NCI-H2171 treated with DMSO at 0.1 percent for 48 hours (cell line): ENCODE results near the gene UBE2D3.
"Not testable (repeated sequence)": the region's sequence is repeated elsewhere in the genome, so short reads cannot be mapped to it uniquely, and the experiment has no call there.

Source experiments
- DNase-seq: peaks from one replicate; lab custom pipeline; 2025; lab: John Stamatoyannopoulos, UW

The UBE2D3 gene

DNA sequence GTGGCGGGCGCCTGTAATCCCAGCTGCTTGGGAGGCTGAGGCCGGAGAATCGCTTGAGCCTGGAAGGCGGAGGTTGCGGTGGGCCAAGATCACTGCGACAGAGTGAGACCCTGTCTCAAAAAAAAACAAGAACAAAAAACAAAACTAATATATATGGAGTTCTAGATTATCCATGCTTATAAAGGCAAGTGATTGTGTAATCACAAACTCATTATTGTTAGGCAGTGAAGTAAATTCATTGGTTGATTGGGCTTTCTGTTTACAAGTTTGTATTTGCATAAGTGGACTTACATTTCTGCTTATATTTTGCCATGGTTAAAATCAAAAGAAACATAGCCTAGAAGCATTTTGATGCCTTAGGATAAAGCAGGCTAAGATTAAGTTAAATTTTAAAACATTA lies 2.5 kb upstream of the UBE2D3 start:
- DNase-seq = no peak

DNA sequence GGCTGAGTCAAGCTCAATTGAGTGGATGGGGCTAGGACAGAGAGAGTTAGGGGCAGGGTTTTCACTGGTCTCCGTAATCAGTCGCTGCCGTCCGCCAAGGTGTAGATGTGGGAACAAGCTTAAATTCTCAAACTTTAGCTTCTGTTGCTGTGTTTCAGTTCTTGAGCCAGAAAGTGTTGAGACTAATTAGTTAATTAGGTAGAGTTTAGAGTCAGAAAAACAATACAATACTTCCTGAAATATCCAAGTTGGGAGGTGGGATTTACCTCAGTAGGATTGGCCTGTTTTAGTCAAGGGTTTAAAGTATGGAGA lies 1.1 kb upstream of the UBE2D3 start:
- no peak for DNase-seq

DNA sequence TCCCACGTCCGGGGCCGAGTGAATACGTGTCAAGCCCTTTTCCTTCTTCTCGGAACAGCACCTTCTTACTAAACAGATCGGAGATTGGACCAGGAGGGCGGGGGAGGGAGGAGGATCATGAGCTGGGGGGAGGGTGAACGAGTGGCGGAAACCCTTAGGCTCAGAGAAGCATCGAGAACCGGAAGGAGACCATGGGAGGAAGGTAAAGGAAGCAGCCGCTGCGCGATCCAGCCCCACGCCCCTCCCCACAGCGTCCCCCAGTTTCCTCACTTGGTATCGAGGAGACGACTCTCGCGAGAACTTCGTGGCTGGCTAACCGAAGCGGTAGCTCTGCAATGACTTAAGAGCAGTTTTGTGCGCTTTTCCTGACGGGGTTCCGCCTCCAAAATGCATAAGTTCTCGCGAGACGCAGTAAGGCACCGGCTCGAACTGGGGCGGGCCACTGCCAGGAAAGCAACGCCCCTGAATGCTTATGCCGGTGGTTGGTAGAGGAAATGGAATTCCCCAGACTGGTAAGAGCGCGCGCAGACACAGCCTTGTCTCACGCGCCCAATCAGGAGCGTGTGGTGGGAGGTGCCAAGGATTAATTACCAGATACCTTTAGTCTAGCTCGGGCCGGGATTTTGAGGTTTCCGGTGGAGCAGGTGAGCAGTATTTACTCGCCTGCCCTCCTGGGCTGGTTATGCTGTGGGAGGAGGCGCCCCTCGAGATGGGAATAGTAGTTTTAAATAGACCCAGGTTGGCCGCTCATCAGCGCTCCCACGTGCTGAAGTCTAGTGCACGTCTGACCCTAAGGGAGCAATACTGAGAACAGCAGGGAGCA lies 534 bp upstream of the UBE2D3 start:
- DNase-seq = peak; percentile 96

DNA sequence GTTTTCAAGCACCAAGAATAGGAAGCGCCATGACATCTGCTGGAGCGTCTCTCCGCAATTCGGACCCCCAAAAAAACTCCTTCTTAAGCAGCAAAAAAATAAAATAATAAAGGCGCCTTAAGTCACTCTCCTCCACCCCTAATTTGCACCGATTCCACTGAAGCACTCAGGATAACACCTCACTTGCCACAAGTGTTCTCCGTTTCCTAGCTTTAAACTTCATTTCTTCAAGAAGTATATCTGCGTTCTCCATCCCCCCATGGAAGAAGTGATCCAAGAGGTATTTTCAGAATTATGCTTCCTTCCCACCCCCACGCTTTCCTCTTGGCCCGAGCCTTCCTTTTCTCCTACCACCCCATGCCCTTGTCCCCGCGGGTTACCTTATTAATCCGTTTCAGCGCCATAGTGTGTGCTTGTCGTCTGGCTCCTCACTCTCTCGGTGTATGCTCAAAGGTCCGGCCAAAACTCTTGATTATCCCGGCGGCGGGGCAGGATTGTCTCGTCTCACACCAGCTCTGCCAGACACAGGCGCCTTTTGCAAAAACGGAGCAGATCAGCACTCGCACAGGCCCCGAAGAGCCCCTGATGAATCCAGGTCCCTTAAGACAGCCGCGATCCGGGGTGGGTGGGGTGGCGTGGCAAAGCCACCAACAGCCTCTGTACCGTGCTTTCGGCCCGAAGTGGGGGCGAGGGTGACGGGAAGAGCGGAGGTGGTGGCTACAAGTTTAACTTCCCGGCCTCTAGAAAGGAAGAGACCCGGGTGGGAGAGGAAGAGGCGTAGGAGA lies 1.1 kb downstream of the UBE2D3 start:
- DNase-seq = no peak

DNA sequence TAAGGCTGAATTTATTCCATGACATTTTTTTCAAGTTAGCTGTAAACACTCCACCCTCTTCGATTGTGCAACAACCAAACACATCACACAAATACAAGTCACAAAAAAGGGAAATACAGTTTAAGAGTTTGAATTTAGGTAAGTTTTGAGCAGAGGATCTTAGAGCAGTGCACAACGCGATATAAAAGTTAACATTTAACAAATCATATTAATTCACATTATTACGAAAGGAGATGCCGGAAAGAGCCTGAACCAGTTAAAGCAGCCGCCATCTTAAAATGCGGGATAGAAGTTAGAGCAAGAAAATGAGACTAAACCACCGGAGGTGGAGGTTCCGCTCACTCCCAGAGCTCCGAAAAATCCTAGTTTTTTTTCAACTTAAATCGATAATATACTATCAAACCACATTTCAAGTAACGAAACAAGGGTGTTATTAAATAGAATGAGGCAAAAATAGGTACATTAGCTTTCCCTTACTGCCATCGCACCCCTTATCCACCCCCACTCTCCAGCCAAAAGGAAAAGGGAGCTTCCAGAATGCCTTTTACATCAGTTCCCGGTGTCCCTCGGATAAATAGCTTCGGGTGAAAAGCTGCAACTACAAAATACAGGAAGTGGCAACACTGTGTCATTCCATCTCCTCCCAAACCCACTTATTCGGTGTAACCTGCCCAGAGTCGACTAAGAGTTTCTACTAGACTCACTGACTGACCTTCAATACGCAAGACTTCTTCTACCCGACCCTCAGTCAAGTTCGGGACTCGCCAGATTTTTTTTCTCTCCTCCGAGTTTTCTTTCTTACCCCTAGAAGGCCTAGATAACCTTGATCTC lies 1.9 kb downstream of the UBE2D3 start:
- peak; percentile 63 for DNase-seq

DNA sequence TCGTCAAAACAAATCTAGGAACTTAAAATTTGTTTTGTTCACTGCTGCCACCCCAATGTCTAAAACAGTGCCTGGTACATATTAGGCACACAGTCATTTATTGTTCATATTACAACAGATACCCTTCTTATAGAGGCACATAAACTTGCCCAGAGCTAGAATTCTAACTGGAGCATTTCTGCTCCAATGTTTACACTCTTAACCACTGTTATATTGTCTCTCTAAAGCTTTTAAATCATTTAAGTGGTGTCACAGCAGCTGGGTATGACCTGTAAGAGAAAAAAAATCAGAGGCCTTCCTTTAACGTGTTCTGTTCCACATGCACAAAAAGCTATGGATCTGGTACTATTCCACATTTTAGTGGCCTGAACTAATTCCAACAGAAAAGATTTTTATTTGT lies 3.0 kb downstream of the UBE2D3 start:
- DNase-seq = no peak

DNA sequence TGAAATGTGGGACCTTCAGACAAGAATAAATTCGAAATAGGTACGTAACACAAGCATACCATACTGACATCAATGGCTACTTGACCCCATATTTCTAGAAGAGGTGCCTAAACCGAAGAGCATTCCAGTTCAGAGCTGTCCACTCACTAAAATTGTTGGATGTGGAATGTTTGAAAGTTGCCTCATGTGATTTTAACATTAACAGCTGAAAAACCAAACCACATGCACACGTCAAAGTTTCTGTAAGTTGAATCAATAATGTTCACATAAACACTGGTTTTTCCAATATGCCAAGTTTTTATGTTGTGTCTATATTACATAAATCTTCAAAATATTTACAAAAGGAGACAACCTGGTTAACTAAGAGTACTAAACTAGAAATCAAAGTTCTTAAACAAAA lies 3.5 kb downstream of the UBE2D3 start:
- DNase-seq = no peak

DNA sequence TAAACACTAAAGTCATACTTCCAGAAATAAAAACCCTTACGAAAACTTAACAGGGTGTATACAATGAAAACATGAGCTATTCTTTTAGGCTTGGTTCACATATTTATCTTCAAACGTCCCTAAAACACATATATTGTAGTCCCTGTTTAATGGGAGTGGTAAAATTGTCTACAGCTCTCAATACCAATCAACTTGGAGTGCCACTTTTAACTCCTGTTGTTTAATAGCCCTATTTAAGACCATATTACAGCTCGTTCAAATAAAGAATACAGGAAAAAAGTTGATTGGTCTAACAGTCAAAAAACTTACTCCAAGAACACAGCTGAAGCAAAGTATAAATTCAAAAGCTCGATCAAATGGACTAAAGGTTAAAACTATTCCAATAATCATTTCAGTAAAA lies 3.9 kb downstream of the UBE2D3 start:
- DNase-seq = no peak

DNA sequence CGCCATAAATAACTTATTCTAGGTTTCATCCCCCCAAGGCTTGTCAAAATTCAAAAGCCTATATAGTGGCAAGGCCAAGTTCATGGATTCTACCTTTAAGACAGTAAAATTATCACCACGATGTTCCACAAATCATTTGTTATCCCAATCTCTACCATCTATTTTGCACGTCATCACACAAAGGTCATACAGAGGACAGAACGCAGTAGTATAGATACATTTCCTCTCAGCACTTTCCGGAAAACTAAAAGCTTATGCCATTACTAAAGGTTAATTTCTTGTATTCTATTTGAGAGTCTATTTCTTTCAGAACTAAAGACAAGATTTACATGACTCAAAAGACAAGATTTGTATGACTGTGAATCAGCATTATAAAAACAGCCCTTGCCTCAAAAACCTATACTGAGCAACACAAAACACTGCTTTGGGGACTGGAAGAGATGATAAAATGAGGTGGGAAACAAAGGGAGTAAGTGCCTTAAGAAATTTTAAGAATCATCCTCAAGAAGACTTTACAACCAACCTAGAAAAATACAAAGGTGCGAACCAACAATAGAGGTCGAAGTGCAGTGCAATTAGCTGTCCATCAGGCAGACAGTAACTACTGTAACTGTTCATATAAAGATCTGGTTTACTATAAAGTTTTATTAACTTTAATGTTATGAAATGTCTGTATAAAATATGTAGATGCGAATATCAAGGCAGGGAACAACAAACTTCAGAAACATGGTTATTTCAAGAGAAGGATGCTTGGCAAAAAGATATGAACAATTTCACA lies 7.6 kb downstream of the UBE2D3 start:
- no peak for DNase-seq

DNA sequence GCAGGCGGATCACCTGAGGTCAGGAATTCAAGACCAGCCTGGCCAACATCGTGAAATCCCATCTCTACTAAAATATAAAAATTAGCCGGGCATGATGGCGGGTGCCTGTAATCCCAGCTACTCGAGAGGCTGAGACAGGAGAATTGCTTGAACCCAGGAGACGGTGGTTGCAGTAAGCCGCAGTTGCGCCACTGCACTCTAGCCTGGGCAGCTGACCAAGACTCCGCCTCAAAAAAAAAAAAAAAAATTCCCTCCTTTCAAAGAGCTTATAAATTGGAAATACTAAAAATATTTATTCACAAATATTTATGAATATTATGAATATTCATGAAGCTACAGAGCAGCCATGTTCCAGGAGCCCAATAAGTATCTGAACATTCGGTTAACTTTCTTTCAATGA lies 8.3 kb downstream of the UBE2D3 start:
- DNase-seq = not testable (repeated sequence)

DNA sequence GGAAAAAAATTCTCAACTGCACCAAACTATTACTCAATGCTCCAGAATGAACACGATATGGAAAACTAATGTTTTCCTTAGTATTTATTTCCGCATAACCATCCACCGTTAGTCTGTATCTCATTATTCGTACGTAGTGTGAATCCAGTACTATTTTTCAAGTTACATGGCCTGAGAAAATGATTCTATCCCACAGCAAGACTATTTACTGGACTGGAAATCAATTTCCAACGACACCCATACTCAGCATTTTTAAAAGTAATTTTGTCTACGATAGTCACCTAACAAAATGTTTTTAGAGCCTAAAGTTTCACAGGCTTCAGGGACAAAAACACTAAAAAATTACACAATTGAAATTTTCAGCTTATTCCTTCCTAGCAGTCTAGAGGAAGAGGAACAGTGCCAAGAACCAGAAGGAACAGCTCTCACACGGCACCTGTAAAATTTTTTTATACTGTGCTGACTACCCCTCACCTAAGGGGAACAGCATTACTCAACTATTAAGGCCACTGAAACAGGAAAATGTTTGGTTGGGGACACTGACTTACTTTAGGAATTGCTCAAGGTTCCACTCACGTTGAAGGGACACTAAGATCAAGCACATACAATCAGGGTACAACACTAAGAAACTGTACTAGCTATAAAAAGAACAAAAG lies 9.6 kb downstream of the UBE2D3 start:
- DNase-seq = no peak

DNA sequence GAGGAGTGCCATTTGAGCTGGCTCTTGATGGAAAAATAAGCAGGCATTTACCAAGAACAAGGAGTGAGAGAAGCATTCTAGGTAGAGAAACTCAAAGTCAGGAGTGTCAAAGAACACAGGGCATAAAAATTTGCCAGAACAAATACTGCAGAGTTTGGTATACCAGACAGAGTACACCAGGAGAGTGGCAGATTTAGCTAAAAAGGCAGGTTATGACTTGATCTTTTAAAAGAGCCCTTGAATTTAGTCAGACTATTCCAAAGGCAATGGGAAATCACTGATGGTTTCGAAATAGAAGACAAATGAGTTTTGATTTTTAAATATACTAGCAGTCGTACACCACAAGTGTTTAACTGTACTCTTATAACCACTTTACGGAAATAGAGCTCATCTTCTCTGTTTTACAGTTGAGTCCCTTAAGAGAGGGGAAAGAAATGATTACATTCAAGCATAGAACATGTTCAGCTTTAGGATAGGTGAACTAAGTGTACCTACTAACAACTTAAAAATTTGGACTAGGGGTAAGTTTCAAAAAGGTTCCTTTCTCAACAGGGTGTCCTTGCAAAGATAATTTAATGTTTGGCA lies 10.2 kb downstream of the UBE2D3 start:
- DNase-seq = no peak

DNA sequence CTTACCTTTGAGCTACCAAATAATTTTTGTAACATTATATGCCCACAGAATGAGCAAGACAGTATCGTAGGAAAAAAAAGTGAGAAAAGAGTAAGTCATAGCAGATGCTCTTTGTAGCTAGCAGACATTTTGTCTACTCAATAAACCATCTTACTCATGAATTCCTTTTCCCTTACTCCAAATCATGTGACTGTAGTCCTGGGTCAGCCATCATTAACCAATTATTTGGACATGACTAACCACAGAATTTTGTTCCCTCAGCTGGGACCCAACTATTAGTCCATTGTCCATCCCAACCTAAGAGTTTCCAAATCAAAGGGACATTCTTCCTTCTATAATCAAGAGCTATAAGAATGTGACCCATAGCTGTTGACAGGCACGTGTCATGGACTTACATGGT lies 11.4 kb downstream of the UBE2D3 start:
- peak; percentile 32 for DNase-seq

DNA sequence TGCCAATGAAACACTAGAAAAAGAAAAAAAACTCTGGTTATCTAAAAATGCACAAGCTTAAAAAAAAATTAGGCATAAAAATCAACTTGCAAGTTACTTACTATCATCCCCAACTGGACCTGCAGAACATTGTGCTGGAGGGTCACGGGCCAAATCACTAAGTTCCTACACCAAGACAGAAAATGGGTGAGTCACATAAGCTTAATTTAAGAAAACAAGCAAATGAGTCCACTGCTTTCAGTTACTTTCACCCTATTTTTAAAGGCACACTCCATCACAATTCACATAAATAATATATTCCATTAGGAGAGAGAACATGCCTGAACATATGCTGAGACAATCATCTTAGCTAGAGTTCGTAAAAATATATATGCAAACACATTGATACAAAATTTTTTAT lies 17.7 kb downstream of the UBE2D3 start:
- DNase-seq = no peak

DNA sequence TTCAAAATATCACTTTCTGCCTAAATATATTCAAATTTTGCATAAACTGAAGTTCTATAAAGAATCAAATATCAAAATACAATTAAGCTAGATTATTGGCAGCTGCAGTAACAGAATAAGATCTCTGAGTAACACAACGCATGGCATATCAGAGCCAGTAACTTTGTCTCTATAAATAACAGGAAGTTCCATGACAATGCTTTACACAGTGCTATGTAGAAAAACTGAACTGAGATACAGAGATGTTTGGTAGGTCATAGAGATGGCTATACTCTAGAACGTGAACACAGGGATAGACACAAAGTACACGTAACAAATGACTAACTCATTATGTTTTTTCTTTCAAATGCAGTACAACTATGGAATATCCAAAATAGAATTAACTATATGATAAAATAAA lies 18.2 kb downstream of the UBE2D3 start:
- no peak for DNase-seq

DNA sequence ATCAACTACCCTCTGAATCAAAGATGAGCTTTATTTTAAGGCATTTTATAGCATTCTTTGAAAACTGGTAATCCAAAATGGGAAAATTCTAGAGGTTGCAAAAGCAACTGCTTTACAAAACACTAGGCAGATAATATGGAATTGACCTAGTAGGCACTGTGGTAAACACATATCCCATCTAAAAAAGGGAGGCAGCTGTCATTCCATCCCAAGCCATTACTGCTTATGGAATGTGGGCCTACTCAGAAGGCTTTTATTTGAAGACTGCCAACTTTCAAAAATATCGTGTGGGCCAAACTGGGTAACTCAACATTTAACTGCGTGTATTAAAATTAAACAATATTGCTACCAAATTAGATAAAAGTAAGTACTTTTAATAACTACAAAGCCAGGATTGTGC lies 19.3 kb downstream of the UBE2D3 start:
- DNase-seq = no peak

DNA sequence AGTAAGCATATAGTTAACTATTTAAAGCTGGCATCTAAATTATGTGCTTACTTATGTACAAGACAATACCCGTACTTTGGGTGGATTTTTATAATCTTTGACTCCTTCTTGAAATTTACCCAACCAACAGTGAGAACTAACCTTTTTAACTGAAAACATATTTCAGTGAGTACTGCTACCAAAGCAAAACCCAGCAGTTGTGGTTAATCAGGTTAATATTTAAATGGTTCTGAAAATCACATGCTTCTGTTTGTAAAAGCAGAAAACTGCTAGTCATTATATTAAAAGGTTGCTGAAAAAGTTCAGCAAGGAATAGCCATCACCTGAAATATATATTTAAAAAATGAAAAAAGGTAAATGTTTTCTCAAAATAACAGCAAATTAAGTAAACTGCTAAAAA lies 20.0 kb downstream of the UBE2D3 start:
- DNase-seq = no peak

DNA sequence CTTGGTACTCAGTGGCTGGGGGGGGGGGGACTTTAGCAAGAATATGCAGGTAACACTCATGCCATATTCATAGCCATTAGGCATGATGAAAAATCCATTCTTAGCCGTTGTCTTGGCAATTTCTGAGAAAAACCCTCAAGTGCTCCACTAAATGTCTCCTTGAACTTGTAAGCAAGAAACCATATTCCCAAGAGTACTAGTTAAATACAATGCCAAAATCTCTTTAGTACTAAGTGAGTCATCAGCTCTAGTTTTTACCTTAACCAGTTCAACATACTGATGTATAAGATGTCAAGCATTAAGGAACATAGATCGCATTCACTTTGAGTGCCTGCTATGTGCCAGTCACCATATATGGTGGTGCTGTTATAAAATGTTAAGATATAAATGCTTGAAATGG lies 27.5 kb downstream of the UBE2D3 start:
- DNase-seq = no peak

DNA sequence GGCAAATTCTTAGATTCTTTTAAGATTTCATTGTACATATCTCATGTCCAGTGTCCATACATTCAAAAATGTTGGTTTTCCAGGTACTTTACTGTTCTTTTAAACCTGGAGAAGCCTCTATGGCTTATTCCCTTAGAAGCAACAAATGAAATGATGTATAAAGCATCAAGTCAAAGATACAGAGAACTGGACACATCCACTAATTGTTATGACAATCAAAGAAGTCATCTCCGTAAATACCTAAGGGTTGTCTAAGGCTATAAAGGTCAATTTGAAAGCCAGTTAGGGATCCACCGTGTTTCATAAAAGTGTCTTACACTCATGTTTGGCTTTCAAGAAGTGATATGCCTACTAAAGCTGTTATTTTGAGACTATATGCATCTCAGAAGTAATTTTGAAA lies 32.4 kb downstream of the UBE2D3 start:
- no peak for DNase-seq

DNA sequence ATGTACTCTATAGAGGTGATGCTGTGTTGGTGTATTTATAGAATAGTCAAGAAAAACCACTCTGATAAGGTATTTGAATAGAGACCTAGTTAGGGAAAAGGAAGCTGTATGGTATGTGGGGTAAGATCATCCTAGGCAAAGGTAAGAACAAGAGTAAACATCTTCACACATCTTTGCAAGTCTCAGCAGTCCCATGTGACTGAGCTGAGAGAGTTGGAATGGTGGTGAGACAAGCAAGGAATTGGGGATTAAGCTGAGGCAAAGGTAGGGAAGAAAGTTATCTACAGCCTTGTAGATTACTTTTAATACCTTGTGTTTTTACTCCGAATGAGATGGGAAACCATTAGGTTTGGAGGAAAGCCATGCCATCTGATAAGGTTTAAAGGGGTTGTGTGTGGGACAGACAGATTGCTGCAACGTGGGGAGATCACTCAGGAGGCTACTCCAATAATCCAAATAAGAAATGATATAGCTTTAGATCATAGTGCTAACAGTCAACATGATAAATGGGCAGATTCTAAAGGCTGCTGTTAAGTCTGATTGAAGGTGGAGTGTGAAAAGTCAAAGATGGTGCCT lies 34.9 kb downstream of the UBE2D3 start:
- DNase-seq = no peak

DNA sequence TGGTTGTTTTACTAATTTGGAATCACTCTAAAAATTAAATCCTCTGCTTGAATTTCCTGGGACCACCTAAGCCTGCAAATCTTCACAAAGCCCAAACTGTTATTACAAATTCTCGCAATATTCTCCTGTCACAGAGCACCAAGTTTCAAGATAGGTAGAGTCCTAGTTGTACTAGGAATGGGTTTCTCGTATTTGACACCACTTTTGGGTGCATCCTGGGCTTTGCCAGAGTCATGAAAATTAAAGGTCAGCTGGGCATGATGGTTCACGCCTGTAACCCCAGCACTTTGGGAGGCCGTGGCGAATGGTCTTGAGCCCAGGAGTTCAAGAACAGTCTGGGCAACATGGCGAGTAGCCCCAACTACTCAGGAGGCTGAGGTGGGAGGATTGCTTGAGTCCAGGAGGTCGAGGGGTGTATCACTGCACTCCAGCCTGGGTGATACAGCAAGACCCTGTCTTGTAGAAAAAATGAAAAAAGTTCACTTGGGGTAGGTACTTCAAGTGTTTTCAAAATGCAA lies 36.0 kb downstream of the UBE2D3 start:
- DNase-seq = no peak
